Thymus (tissue), 11 donors: ENCODE measurements around the gene FBRSL1. TPM values are rescaled to one million over a fixed set of nuclear protein-coding genes. Genes with fewer than 3 reads are reported as not detected.

Experiments used
- DNase-seq, 9 donors: peaks; one replicate each; pipeline ENCODE4 v3.0.0-alpha.2; 2013; ENCODE audit warnings: low spot score in 9 of 9, low read depth in 6 of 9, missing footprints in 1 of 9
- H3K27ac ChIP-seq, 2 donors: one replicate each; pipeline ENCODE4 v1.5.1; 2013; ENCODE audit warnings: control low read depth in 1 of 2, low read depth in 1 of 2, low read length in 1 of 2, mild to moderate bottlenecking in 1 of 2, moderate library complexity in 1 of 2
- H3K27me3 ChIP-seq, 2 donors: one replicate each; pipeline ENCODE4 v1.5.1; 2013; ENCODE audit warnings: low read length in 1 of 2; ENCODE audit not compliant: control insufficient read depth in 2 of 2, insufficient read depth in 1 of 2
- H3K36me3 ChIP-seq, 2 donors: one replicate each; pipeline ENCODE4 v1.5.1; 2013; ENCODE audit warnings: low read length in 1 of 2, mild to moderate bottlenecking in 1 of 2, moderate library complexity in 1 of 2; ENCODE audit not compliant: control insufficient read depth in 2 of 2, insufficient read depth in 2 of 2
- H3K4me1 ChIP-seq, 2 donors: one replicate each; pipeline ENCODE4 v1.5.1; 2013; ENCODE audit warnings: low read length in 2 of 2; ENCODE audit not compliant: control insufficient read depth in 2 of 2, insufficient read depth in 2 of 2
- H3K4me3 ChIP-seq, 2 donors: one replicate each; pipeline ENCODE4 v1.5.1; 2013; ENCODE audit warnings: low read length in 2 of 2, control low read depth in 1 of 2, mild to moderate bottlenecking in 1 of 2
- H3K9me3 ChIP-seq, 2 donors: one replicate each; pipeline ENCODE4 v1.5.1; 2013; ENCODE audit warnings: low read length in 1 of 2, mild to moderate bottlenecking in 1 of 2; ENCODE audit not compliant: control insufficient read depth in 2 of 2, insufficient read depth in 1 of 2
- WGBS: extraction: QIAGEN DNeasy Blood & Tissue Kit; methylation state at CpG from one replicate; pipeline ENCODE4 v1.1.7; 2013; 5-methylcytosine and 5-hydroxymethylcytosine counted together
- polyA plus RNA-seq: library from polyadenylated mRNA; stranded (reverse); fragments of 200-250 nt; gene quantifications from one replicate; pipeline ENCODE4 v1.2.3, GENCODE V29; 2013
- total RNA-seq: library from RNA; stranded (reverse); fragments of 120-200 nt; gene quantifications from one replicate; pipeline ENCODE4 v1.2.4, GENCODE V29; 2013
- donor health status: healthy.

The FBRSL1 gene
- total and polyA plus RNA-seq, 2 donors = 5.9 to 28.7 TPM

DNA sequence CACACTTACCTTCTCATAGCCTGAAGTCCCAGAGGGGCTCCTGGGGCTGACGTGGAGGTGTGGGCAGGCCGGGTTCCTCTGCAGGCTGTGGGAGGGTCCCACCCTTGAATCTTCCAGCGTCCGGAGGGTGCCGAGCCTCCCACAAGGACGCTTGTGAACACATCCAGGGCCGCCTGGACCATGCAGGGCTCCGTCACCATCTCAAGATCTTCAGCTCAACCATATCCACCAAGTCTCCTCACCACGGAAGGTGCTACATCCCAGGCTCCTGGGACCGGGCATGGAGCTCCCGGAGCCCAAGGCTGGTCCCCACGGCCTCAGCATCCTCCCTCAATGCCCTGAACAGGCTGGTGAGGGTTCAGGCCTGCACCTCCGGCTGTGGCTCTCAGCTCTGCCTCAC lies 10.7 kb upstream of the FBRSL1 start:
- no peak for DNase-seq
- 69% methylated on average over 13 of the region's 13 CpGs for WGBS
- Histone ChIP-seq H3K4me3 (no peak overlapping the region), H3K36me3 (no peaks in the 10 kb centered on the region), H3K27me3 (peaks cover 0 to 7% of the 10 kb centered on the region in 2 donors), H3K27ac (no peak overlapping the region), H3K4me1 (peaks cover 9 to 61% of the 10 kb centered on the region in 2 donors), H3K9me3 (peaks cover 0 to 7% of the 10 kb centered on the region in 2 donors)

DNA sequence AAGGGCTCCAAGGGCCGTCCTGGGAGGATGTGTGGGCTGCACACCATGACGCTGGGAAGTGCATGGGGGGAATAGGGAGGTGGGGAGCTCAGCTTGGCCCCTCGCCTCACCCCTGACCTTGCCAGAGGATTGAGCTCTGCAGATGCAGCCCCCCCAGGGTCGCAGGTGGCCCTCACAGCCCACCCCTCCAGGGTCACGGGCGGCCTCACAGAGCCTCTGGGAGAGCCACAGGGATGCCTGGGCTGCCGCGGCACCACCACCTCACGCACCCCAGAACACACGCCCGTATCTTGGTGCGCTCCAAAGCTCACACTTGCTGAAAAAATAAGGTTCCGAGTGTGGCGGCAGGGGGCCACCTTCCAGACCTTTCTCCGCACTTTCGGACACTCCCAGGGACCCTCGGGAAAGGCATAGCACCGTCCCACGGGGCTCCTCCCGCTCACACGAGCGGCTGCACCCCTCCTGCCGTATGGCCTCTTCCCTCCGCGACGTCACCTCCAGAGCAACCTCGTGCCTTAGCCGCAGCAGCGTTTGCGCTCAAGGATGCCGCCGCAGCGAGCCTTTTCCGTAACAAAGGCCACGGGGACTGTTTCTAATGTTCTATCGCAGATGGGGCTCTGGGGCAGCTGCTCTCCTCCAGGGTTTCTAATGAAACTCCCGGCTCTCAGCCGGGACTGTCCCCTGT lies 9.9 kb upstream of the FBRSL1 start:
- Histone ChIP-seq H3K9me3 (peaks cover 0 to 6% of the 10 kb centered on the region in 2 donors), H3K27me3 (peaks cover 0 to 7% of the 10 kb centered on the region in 2 donors), H3K27ac (no peak overlapping the region), H3K36me3 (no peaks in the 10 kb centered on the region), H3K4me3 (no peak overlapping the region), H3K4me1 (peaks cover 9 to 61% of the 10 kb centered on the region in 2 donors)
- 94% methylated on average over 38 of the region's 38 CpGs for WGBS
- DNase-seq = no peak

DNA sequence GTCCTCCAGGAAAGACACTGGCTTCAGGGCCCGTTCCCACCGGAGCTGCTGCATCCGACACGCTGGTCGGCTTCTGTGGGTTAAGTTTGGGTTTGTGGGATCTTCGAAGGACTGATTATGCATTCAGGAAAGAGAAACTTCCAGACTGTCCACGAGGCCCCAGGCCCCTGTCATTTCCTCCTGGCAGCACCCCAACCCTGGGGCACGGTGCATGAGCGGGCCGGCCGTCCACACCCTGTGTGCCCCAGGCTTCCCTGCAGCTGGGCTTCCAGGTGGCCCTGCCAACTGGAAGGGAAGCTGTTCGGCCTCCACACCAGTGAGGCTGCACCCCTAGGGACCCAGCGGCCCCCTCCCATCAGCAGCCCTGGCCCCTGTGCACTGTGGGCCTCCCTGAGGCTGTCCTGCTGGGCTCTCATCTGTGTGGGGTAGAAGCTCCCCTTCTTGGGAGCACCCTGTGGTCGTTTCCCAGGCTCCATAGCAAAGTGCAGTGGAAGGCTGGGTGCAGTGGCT lies 9.3 kb upstream of the FBRSL1 start:
- no peak for DNase-seq
- H3K36me3 ChIP-seq = no peaks in the 10 kb centered on the region
- no peak overlapping the region for H3K4me3 ChIP-seq
- H3K27ac ChIP-seq = no peak overlapping the region
- H3K4me1 ChIP-seq = peaks cover 9 to 57% of the 10 kb centered on the region in 2 donors
- peaks cover 0 to 6% of the 10 kb centered on the region in 2 donors for H3K9me3 ChIP-seq
- WGBS = 84% methylated on average over 14 of the region's 14 CpGs
- peaks cover 0 to 7% of the 10 kb centered on the region in 2 donors for H3K27me3 ChIP-seq

DNA sequence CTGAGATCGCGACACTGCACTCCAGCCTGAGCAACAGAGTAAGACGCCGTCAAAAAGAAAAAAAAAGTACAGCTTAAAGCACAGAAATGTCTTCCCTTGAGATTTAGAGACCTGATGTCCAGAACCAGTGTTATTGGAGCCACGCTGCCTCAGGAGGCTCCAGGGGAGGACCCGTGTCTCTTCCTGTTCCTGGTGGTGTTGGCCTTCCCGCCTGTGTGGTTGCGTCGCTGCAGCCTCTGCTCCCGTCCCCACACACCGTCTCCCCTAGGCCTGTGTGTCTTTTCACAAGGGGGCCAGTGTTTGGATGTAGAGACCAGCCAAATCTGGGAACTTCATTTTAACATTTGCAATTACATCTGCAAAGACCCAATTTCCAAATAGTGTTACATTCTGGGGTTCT lies 8.6 kb upstream of the FBRSL1 start:
- Histone ChIP-seq H3K36me3 (no peaks in the 10 kb centered on the region), H3K27me3 (peaks cover 0 to 7% of the 10 kb centered on the region in 2 donors), H3K27ac (no peak overlapping the region), H3K9me3 (peaks cover 0 to 6% of the 10 kb centered on the region in 2 donors), H3K4me1 (peaks cover 5 to 50% of the 10 kb centered on the region in 2 donors), H3K4me3 (no peak overlapping the region)
- WGBS = 90% methylated on average over 11 of the region's 11 CpGs
- DNase-seq = no peak

- 93% methylated on average over 31 of the region's 31 CpGs for WGBS
- DNase-seq = no peak
- no peak overlapping the region for H3K27ac ChIP-seq
- H3K9me3 ChIP-seq = peaks cover 0 to 5% of the 10 kb centered on the region in 2 donors
- H3K4me1 ChIP-seq = peaks cover 0 to 45% of the 10 kb centered on the region in 2 donors
- no peaks in the 10 kb centered on the region for H3K36me3 ChIP-seq
- H3K4me3 ChIP-seq = no peak overlapping the region
- H3K27me3 ChIP-seq = peaks cover 0 to 7% of the 10 kb centered on the region in 2 donors
These were observed 7.9 kb upstream of the FBRSL1 start for GRCh38 chr12:132481771-132482745.

DNA sequence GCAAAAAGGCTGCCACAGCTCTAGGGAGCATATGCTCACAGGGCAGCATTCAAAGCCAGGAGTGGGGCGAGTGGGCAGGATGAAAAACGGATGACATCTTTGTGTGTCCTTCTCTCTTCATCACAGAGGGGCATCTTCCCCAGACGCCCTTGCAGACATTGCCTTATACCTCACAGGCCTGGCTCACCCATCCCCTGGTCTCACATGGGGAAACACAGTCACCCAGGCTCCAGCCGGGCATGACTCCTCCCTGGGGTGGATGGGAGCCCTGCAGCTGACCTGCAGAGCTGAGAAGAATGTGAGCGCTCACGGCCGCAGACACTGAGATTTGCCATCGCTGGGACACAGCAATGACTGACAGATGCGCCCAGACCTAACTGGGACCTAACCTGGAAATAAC lies 7.2 kb upstream of the FBRSL1 start:
- Histone ChIP-seq H3K36me3 (no peaks in the 10 kb centered on the region), H3K27me3 (peaks cover 0 to 7% of the 10 kb centered on the region in 2 donors), H3K27ac (no peak overlapping the region), H3K4me3 (no peak overlapping the region), H3K9me3 (peaks cover 0 to 4% of the 10 kb centered on the region in 2 donors), H3K4me1 (peaks cover 0 to 45% of the 10 kb centered on the region in 2 donors)
- DNase-seq = no peak
- WGBS = 97% methylated on average over 9 of the region's 9 CpGs

GRCh38 chr12:132483208-132483607 lies 6.7 kb upstream of the FBRSL1 start:
- H3K4me1 ChIP-seq = peaks cover 2 to 47% of the 10 kb centered on the region in 2 donors
- H3K27ac ChIP-seq = no peak overlapping the region
- H3K4me3 ChIP-seq = no peak overlapping the region
- peaks cover 0 to 7% of the 10 kb centered on the region in 2 donors for H3K27me3 ChIP-seq
- 98% methylated on average over 27 of the region's 27 CpGs for WGBS
- H3K36me3 ChIP-seq = no peaks in the 10 kb centered on the region
- DNase-seq = no peak
- peaks cover 0 to 4% of the 10 kb centered on the region in 2 donors for H3K9me3 ChIP-seq

GRCh38 chr12:132483612-132484011 lies 6.3 kb upstream of the FBRSL1 start:
- Histone ChIP-seq H3K4me1 (peaks cover 5 to 47% of the 10 kb centered on the region in 2 donors), H3K9me3 (peaks cover 0 to 4% of the 10 kb centered on the region in 2 donors), H3K4me3 (no peak overlapping the region), H3K27me3 (peaks cover 0 to 7% of the 10 kb centered on the region in 2 donors), H3K36me3 (no peaks in the 10 kb centered on the region), H3K27ac (no peak overlapping the region)
- DNase-seq = no peak
- WGBS = 96% methylated on average over 17 of the region's 17 CpGs
